ENCODE data around the gene CWC27. TPM values are rescaled to one million over a fixed set of nuclear protein-coding genes. Genes with fewer than 3 reads are reported as not detected.

The CWC27 gene
- total RNA-seq, 1 experiment from 2014 or later, result 42.7 TPM

- Mint-ChIP-seq H3K27ac (no peak overlapping the region), H3K36me3 (no peaks in the 10 kb centered on the region), H3K9me3 (no peaks in the 10 kb centered on the region), H3K4me3 (no peak overlapping the region), H3K4me1 (peaks cover 2% of the 10 kb centered on the region; the same call in 1 of the 2 replicates), H3K27me3 (ENCODE audit: low read depth) (no peaks in the 10 kb centered on the region)
- DNase-seq (ENCODE audit: low spot score) (no peak), ATAC-seq (no peak)
- ChIA-PET CTCF (no interaction called here), POLR2A (no interaction called here)
- TF ChIP-seq MXD4 (CRISPR knock-in tag; IDR thresholded peaks at IDR 0.05; ENCODE audit: borderline replicate concordance) (no peak), ATF3 (CRISPR knock-in tag; conservative IDR thresholded peaks at IDR 0.05) (no peak), ZNF281 (CRISPR knock-in tag; IDR thresholded peaks at IDR 0.05) (no peak), NFATC4 (CRISPR knock-in tag; IDR thresholded peaks at IDR 0.05) (no peak)
Observed at GRCh38 chr5:65021527-65022226, 252.9 kb downstream of the CWC27 start.

- Mint-ChIP-seq H3K27me3 (ENCODE audit: low read depth) (no peaks in the 10 kb centered on the region), H3K36me3 (no peaks in the 10 kb centered on the region), H3K4me1 (peaks cover 3% of the 10 kb centered on the region), H3K4me3 (no peak overlapping the region), H3K27ac (no peak overlapping the region), H3K9me3 (no peaks in the 10 kb centered on the region)
- DNase-seq (ENCODE audit: low spot score), result no peak
- no peak for TF ChIP-seq AR (CRISPR knock-in tag; IDR thresholded peaks at IDR 0.05)
- TF ChIP-seq STAT6 (CRISPR knock-in tag; conservative IDR thresholded peaks at IDR 0.05; ENCODE audit: low read depth), result no peak
- no peak for TF ChIP-seq ZSCAN18 (CRISPR knock-in tag; IDR thresholded peaks at IDR 0.05)
- no peak for TF ChIP-seq TEAD1 (CRISPR knock-in tag; IDR thresholded peaks at IDR 0.05)
- TF ChIP-seq ZNF263 (CRISPR knock-in tag; IDR thresholded peaks at IDR 0.05; ENCODE audit: low read depth), result no peak
- TF ChIP-seq ZNF281 (CRISPR knock-in tag; IDR thresholded peaks at IDR 0.05), result no peak
- TF ChIP-seq CREM (CRISPR knock-in tag; IDR thresholded peaks at IDR 0.05), result no peak
- no peak for TF ChIP-seq ESRRA (CRISPR knock-in tag; IDR thresholded peaks at IDR 0.05; ENCODE audit: borderline replicate concordance)
- TF ChIP-seq NR1H2 (CRISPR knock-in tag; IDR thresholded peaks at IDR 0.05), result no peak
- TF ChIP-seq ZNF512 (CRISPR knock-in tag; IDR thresholded peaks at IDR 0.05; ENCODE audit: borderline replicate concordance), result no peak
- ATAC-seq, result no peak
- ChIA-PET POLR2A (no interaction called here), CTCF (no interaction called here)
Observed at GRCh38 chr5:65022932-65023331, 254.2 kb downstream of the CWC27 start.

Measured in WTC11 (cell line).